ENCODE measurements around the gene SH2D4B.

Gene SH2D4B

DNA sequence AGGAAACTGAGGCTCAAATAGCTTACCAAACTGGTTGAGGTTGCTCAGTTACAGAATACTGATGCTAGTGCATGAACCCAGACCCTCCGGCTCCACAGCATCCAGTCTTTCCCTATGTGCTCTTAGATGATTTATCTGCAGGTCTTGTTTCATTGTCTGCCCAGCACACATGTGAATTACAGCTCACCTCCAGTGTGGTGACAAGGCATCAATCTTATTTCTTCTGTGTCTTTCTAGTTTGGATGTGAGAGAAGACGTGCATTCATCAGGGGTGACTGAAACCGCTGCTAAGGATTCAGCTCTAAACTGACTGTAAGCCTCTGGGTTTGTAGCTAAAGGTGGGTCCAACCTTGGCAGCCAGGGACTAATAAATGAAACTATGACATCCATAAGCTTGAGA, 123.8 kb downstream of the SH2D4B start:
- no peaks in the 10 kb centered on the region for H3K9me3 ChIP-seq (ENCODE audit: severe bottlenecking)
- TF ChIP-seq, protein P1, sequence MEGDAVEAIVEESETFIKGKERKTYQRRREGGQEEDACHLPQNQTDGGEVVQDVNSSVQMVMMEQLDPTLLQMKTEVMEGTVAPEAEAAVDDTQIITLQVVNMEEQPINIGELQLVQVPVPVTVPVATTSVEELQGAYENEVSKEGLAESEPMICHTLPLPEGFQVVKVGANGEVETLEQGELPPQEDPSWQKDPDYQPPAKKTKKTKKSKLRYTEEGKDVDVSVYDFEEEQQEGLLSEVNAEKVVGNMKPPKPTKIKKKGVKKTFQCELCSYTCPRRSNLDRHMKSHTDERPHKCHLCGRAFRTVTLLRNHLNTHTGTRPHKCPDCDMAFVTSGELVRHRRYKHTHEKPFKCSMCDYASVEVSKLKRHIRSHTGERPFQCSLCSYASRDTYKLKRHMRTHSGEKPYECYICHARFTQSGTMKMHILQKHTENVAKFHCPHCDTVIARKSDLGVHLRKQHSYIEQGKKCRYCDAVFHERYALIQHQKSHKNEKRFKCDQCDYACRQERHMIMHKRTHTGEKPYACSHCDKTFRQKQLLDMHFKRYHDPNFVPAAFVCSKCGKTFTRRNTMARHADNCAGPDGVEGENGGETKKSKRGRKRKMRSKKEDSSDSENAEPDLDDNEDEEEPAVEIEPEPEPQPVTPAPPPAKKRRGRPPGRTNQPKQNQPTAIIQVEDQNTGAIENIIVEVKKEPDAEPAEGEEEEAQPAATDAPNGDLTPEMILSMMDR (IDR thresholded peaks at IDR 0.05; ENCODE audit: poor library complexity, severe bottlenecking) = no peak
- ATAC-seq (ENCODE audit: low read depth) (no peak), DNase-seq (ENCODE audit: low spot score) (no peak)
- H3K4me3 ChIP-seq (ENCODE audit: severe bottlenecking) = no peak overlapping the region
- no peaks in the 10 kb centered on the region for H3K36me3 ChIP-seq (ENCODE audit: low read depth)
- no peak overlapping the region for H3K27ac ChIP-seq (ENCODE audit: poor library complexity, severe bottlenecking)
- H3K4me1 ChIP-seq (ENCODE audit: insufficient read depth, poor library complexity, severe bottlenecking) = no peaks in the 10 kb centered on the region
- H3K27me3 ChIP-seq (ENCODE audit: insufficient read depth, poor library complexity, severe bottlenecking) = no peaks in the 10 kb centered on the region

DNA sequence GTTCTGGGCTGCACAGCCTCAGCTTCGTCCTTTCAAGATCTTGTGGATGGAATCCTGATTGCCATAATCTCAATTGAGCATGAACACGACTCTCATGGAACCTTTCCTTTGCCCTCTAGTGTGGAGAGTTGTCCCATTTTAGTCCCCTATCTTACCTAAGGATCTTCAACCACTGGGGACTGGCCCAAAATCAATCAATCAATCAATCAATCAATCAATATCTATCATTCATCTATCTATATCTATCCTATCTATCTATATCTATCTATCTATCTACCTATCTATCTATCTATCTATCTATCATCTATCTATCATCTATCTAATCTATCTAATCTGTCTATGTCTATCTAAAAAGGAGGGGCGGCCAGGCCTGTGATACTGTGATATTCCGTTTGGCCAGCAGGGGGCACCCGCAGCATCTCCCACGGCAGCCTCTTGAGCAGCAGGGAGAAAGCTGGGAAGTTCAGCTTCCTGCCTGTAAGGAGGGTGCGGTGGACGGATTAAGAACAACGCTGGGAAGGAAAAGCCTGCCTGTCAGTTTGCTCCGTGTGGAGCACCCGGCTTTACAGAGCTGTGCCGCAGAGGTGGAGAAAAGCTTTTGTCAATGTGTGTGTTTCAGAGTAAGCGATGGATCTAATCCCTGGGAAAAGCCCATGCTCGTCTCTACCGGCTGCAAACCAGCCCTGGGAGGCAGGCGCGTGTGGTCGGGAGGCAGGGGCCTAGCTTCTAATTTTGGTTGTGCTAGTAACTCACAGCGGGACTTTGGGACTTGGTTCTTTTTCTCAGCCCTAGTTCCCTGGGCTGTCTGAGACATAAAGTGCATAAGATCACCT, 124.9 kb downstream of the SH2D4B start:
- peak; percentile 87 for ATAC-seq (ENCODE audit: low read depth)
- Histone ChIP-seq H3K36me3 (ENCODE audit: low read depth) (no peaks in the 10 kb centered on the region), H3K27me3 (ENCODE audit: insufficient read depth, poor library complexity, severe bottlenecking) (no peaks in the 10 kb centered on the region), H3K9me3 (ENCODE audit: severe bottlenecking) (no peaks in the 10 kb centered on the region), H3K4me3 (ENCODE audit: severe bottlenecking) (no peak overlapping the region), H3K27ac (ENCODE audit: poor library complexity, severe bottlenecking) (no peak overlapping the region), H3K4me1 (ENCODE audit: insufficient read depth, poor library complexity, severe bottlenecking) (no peaks in the 10 kb centered on the region)
- DNase-seq (ENCODE audit: low spot score) = no peak
- TF ChIP-seq, protein P1 (IDR thresholded peaks at IDR 0.05; ENCODE audit: poor library complexity, severe bottlenecking) = peak; percentile 95

DNA sequence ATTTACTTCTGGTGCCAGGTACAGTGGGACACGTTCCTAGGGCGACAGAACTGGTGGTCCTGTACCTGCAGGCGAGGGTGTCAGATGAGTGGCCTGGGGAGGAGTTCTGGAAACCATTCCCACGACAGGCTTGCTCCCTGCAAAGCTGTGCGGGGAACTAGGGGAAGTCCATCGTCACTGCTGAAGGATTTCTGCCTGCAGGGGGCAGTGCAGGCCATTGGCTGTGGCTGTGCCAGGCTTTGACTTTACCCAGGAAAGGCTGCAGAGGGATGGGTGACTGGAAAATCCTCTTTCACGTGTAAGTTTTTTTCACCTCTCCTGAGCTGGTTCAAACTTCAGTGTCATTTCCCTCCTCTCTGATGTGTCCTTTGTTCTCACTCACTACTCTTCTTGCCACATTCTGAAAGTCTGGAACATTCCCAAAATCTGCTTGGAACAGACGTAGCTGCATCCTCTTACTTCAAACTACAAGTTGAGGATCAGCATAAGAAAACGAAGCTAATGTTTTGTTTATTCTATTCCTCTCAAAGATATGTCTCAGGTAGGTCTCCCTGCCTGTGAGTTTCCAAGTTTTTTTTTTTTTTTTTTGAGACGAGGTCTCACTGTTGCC, 126.5 kb downstream of the SH2D4B start:
- Histone ChIP-seq H3K27ac (ENCODE audit: poor library complexity, severe bottlenecking) (no peak overlapping the region), H3K27me3 (ENCODE audit: insufficient read depth, poor library complexity, severe bottlenecking) (no peaks in the 10 kb centered on the region), H3K4me3 (ENCODE audit: severe bottlenecking) (no peak overlapping the region), H3K36me3 (ENCODE audit: low read depth) (no peaks in the 10 kb centered on the region), H3K4me1 (ENCODE audit: insufficient read depth, poor library complexity, severe bottlenecking) (no peaks in the 10 kb centered on the region), H3K9me3 (ENCODE audit: severe bottlenecking) (no peaks in the 10 kb centered on the region)
- TF ChIP-seq, protein P1 (IDR thresholded peaks at IDR 0.05; ENCODE audit: poor library complexity, severe bottlenecking) = peak; percentile 72
- ATAC-seq (ENCODE audit: low read depth) (peak; percentile 67), DNase-seq (ENCODE audit: low spot score) (no peak)

DNA sequence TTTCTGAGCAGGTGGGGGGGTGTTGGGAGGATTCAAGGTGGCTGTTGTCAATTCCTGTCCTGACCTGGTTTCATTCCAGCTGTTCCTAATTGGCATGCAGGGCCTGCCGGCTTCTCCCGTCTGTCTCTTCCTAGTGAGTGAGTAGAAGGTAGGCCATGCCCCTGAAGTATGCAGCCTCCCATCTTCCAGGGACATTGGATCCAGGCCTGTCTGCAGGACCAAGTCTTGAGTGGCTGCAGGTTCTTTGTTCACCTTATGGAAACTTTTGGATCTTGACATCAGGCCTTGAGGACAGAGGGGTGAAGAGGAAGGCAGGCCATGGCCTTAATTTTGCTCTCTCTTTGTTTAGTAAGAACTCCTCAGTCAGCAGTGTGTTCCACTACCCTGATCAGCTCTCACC, 131.8 kb downstream of the SH2D4B start:
- ATAC-seq (ENCODE audit: low read depth) = no peak
- H3K4me3 ChIP-seq (ENCODE audit: severe bottlenecking) = no peak overlapping the region
- no peaks in the 10 kb centered on the region for H3K27me3 ChIP-seq (ENCODE audit: insufficient read depth, poor library complexity, severe bottlenecking)
- no peak overlapping the region for H3K27ac ChIP-seq (ENCODE audit: poor library complexity, severe bottlenecking)
- TF ChIP-seq, protein P1 (IDR thresholded peaks at IDR 0.05; ENCODE audit: poor library complexity, severe bottlenecking) = no peak
- no peaks in the 10 kb centered on the region for H3K9me3 ChIP-seq (ENCODE audit: severe bottlenecking)
- H3K36me3 ChIP-seq (ENCODE audit: low read depth) = no peaks in the 10 kb centered on the region
- H3K4me1 ChIP-seq (ENCODE audit: insufficient read depth, poor library complexity, severe bottlenecking) = no peaks in the 10 kb centered on the region
- no peak for DNase-seq (ENCODE audit: low spot score)

DNA sequence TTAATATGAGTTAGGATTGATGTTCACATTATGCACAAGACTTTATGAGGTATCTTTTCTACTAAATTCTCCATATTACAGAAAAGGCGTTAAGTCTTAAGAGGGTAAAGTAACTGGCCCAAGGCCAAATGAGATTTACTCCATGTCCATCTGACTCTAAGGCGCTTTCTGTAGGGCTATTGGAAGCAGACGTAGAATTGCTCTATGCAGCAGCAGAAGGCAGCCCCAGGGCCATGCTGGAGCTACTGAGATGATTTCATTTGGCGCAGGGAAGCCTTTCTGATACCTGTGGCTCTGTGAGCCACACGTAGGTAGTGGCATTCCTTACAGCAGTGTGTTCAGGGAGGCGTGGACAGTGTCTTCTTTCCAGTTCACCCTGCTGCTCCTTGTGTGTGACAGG, 133.1 kb downstream of the SH2D4B start:
- no peak overlapping the region for H3K27ac ChIP-seq (ENCODE audit: poor library complexity, severe bottlenecking)
- no peaks in the 10 kb centered on the region for H3K27me3 ChIP-seq (ENCODE audit: insufficient read depth, poor library complexity, severe bottlenecking)
- no peaks in the 10 kb centered on the region for H3K36me3 ChIP-seq (ENCODE audit: low read depth)
- TF ChIP-seq, protein P1 (IDR thresholded peaks at IDR 0.05; ENCODE audit: poor library complexity, severe bottlenecking) = no peak
- no peaks in the 10 kb centered on the region for H3K4me1 ChIP-seq (ENCODE audit: insufficient read depth, poor library complexity, severe bottlenecking)
- no peak overlapping the region for H3K4me3 ChIP-seq (ENCODE audit: severe bottlenecking)
- DNase-seq (ENCODE audit: low spot score) = no peak
- ATAC-seq (ENCODE audit: low read depth) = no peak
- H3K9me3 ChIP-seq (ENCODE audit: severe bottlenecking) = no peaks in the 10 kb centered on the region

All from RWPE2 (cell line).